Spleen (tissue), 11 donors: Measurements from ENCODE around the gene DHRSX. TPM values are rescaled to one million over a fixed set of nuclear protein-coding genes. Genes with fewer than 3 reads are reported as not detected.

Experiments used
- DNase-seq: peaks from one replicate; pipeline ENCODE4 v3.0.0-alpha.2; 2020
- H3K27ac ChIP-seq, 8 donors: fragments of 200-600 bp; sonication (generic) in 7 of 8; 1 replicate in 4 of 8; 2 replicates in 4 of 8; pipeline versions ENCODE4 v1.5.0 to v1.8.0; 2016 to 2021; ENCODE audit warnings: inconsistent platforms in 4 of 8, mild to moderate bottlenecking in 4 of 8, moderate library complexity in 1 of 8
- H3K27me3 ChIP-seq, 7 donors: fragments of 200-600 bp; sonication (generic) in 6 of 7; replicated peaks in 1 of 7; 1 replicate in 4 of 7; 2 replicates in 3 of 7; pipeline versions ENCODE4 v1.5.0 to v1.8.0; 2016 to 2021; ENCODE audit warnings: inconsistent platforms in 3 of 7, mild to moderate bottlenecking in 1 of 7
- H3K36me3 ChIP-seq, 6 donors: fragments of 200-600 bp; sonication (generic) in 5 of 6; 1 replicate in 4 of 6; 2 replicates in 2 of 6; pipeline versions ENCODE4 v1.5.0 to v1.8.0; 2016 to 2021; ENCODE audit warnings: inconsistent platforms in 2 of 6
- H3K4me1 ChIP-seq, 6 donors: fragments of 200-600 bp; sonication (generic) in 5 of 6; 1 replicate in 3 of 6; 2 replicates in 3 of 6; pipeline versions ENCODE4 v1.5.0 to v1.8.0; 2016 to 2021; ENCODE audit warnings: inconsistent platforms in 3 of 6
- H3K4me3 ChIP-seq, 8 donors: fragments of 200-600 bp; sonication (generic) in 7 of 8; 1 replicate in 4 of 8; 2 replicates in 4 of 8; pipeline versions ENCODE4 v1.5.0 to v1.8.0; 2016 to 2021; ENCODE audit warnings: inconsistent platforms in 4 of 8, mild to moderate bottlenecking in 4 of 8, moderate library complexity in 2 of 8
- H3K9me3 ChIP-seq, 8 donors: fragments of 200-600 bp; sonication (generic) in 7 of 8; 1 replicate in 4 of 8; 2 replicates in 4 of 8; pipeline versions ENCODE4 v1.5.0 to v1.8.0; 2016 to 2021; ENCODE audit warnings: inconsistent platforms in 4 of 8
- CTCF ChIP-seq, 11 experiments: fragments of 200-600 bp in 7 of 11; fragments of 450-650 bp in 4 of 11; sonication (generic) in 4 of 11; IDR thresholded peaks in 8 of 11; conservative IDR thresholded peaks in 3 of 11; 1 replicate in 7 of 11; 2 replicates in 4 of 11; pipeline versions ENCODE4 v1.4.0 to v1.8.0; 2016 to 2021; ENCODE audit warnings: antibody characterized with exemption in 11 of 11, inconsistent platforms in 4 of 11, mild to moderate bottlenecking in 1 of 11
- POLR2A ChIP-seq, 3 donors: fragments of 450-650 bp; IDR thresholded peaks; one replicate each; pipeline ENCODE4 v1.5.1; 2017; ENCODE audit warnings: antibody characterized with exemption in 3 of 3, mild to moderate bottlenecking in 1 of 3
- POLR2AphosphoS5 ChIP-seq, 3 donors: sonication (generic); formaldehyde crosslinking; IDR thresholded peaks; one replicate each; pipeline ENCODE4 v1.5.1; 2017; ENCODE audit warnings: antibody characterized with exemption in 3 of 3
- WGBS, 5 donors: extraction: QIAGEN DNeasy Blood & Tissue Kit in 3 of 5; methylation state at CpG; one replicate each; pipeline versions ENCODE4 v1.1.5 to v1.1.7; 2013 to 2018; 5-methylcytosine and 5-hydroxymethylcytosine counted together
- intact Hi-C: fragments of 100-400 bp; cut with DNase I; formaldehyde crosslinking; loops from one replicate; pipeline ENCODE4 v1.15.0; 2023; ENCODE audit warnings: low total_unique reads
- polyA plus RNA-seq, 3 donors: library from polyadenylated mRNA; stranded (reverse); fragments of 200-250 nt; gene quantifications; one replicate each; pipeline ENCODE4 v1.2.1, GENCODE V29; 2013
- total RNA-seq, 7 donors: library from RNA; depleted of rRNA in 3 of 7; stranded (reverse); fragments of >200 nt in 3 of 7; fragmentation: NEBNext Ultra II Directional in 4 of 7; extraction: Animal tissue kit (Norgen Biotek cat#: 25700) in 4 of 7; gene quantifications; one replicate each; pipeline versions ENCODE4 v1.1.0 to v1.2.1, GENCODE V29; 2016 to 2021
- donor health status: healthy with polysubstance abuse.
- donor health status: DM: no; HTN: no; CAD: no; lungs with moderate emphysema.
- donor health status: DM: no; HTN: no; CAD: no.
- donor health status: Bipolar disorder and iron deficiency.
- donor health status: healthy.
- donor health status: DM: no; HTN: no; CAD: no.
- donor health status: DM: yes; HTN: yes; CAD: no.

The DHRSX gene
- total and polyA plus RNA-seq, 10 donors, result 5.5 to 29.6 (median 23.2) TPM

GRCh38 chrX:2547736-2548135 is 47.0 kb upstream of the DHRSX start:
- TF ChIP-seq CTCF (IDR thresholded peaks at IDR 0.05 in 8 of 11, conservative IDR thresholded peaks at IDR 0.05 in 3 of 11) (no peak), POLR2A (IDR thresholded peaks at IDR 0.05) (no peak), POLR2AphosphoS5 (IDR thresholded peaks at IDR 0.05) (no peak)
- no peak for DNase-seq
- no peak overlapping the region for H3K4me3 ChIP-seq
- no peak overlapping the region for H3K27ac ChIP-seq
- WGBS, 5 donors, result 42 to 72% (median 61%) methylated on average over 4 of the region's 4 CpGs
- H3K27me3 ChIP-seq, result peaks cover 0 to 12% (median 0%) of the 10 kb centered on the region in 7 donors
- H3K9me3 ChIP-seq, result peaks cover 0 to 15% (median 0%) of the 10 kb centered on the region in 8 donors
- no peaks in the 10 kb centered on the region for H3K4me1 ChIP-seq
- intact Hi-C loops, result no loop called here
- no peaks in the 10 kb centered on the region for H3K36me3 ChIP-seq

DNA sequence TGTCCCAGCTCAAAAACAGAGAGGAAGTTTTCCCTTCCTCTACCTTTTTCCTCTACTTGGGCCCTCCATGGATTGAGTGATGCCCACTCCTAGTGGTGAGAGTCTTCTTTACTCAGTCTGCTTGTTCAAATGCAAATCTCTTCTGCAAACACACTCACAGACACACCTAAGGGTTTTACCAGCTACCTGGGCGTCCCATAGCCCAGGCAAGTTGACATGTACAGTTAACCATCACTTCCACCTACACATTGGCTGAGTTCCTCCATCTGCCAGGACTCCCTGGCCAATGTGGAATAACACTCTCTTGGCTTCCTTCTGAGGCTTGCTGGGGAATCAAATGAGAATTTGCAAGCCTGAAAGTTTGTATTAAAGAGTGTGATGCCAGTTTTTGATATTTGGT is 45.7 kb upstream of the DHRSX start:
- no peak for DNase-seq
- Histone ChIP-seq H3K27me3 (peaks cover 0 to 5% (median 0%) of the 10 kb centered on the region in 7 donors), H3K4me1 (no peaks in the 10 kb centered on the region), H3K27ac (no peak overlapping the region), H3K36me3 (no peaks in the 10 kb centered on the region), H3K4me3 (no peak overlapping the region), H3K9me3 (peaks cover 0 to 15% (median 0%) of the 10 kb centered on the region in 8 donors)
- WGBS, 5 donors, result 26 to 90% (median 82%) methylated on average over 1 of the region's 1 CpG
- intact Hi-C loops, result no loop called here
- no peak for TF ChIP-seq POLR2A (IDR thresholded peaks at IDR 0.05)
- TF ChIP-seq POLR2AphosphoS5 (IDR thresholded peaks at IDR 0.05), result no peak
- no peak for TF ChIP-seq CTCF (IDR thresholded peaks at IDR 0.05 in 8 of 11, conservative IDR thresholded peaks at IDR 0.05 in 3 of 11)

- Histone ChIP-seq H3K9me3 (peaks cover 0 to 15% (median 0%) of the 10 kb centered on the region in 8 donors), H3K4me1 (no peaks in the 10 kb centered on the region), H3K27me3 (peaks cover 0 to 3% (median 0%) of the 10 kb centered on the region in 7 donors), H3K4me3 (no peak overlapping the region), H3K36me3 (no peaks in the 10 kb centered on the region), H3K27ac (no peak overlapping the region)
- no peak for DNase-seq
- TF ChIP-seq CTCF (IDR thresholded peaks at IDR 0.05 in 8 of 11, conservative IDR thresholded peaks at IDR 0.05 in 3 of 11) (no peak), POLR2AphosphoS5 (IDR thresholded peaks at IDR 0.05) (no peak), POLR2A (IDR thresholded peaks at IDR 0.05) (no peak)
- intact Hi-C loops, result no loop called here
- 50 to 69% (median 58%) methylated on average over 1 of the region's 1 CpG for WGBS, 5 donors
Measured at GRCh38 chrX:2545144-2545543, 44.4 kb upstream of the DHRSX start.

DNA sequence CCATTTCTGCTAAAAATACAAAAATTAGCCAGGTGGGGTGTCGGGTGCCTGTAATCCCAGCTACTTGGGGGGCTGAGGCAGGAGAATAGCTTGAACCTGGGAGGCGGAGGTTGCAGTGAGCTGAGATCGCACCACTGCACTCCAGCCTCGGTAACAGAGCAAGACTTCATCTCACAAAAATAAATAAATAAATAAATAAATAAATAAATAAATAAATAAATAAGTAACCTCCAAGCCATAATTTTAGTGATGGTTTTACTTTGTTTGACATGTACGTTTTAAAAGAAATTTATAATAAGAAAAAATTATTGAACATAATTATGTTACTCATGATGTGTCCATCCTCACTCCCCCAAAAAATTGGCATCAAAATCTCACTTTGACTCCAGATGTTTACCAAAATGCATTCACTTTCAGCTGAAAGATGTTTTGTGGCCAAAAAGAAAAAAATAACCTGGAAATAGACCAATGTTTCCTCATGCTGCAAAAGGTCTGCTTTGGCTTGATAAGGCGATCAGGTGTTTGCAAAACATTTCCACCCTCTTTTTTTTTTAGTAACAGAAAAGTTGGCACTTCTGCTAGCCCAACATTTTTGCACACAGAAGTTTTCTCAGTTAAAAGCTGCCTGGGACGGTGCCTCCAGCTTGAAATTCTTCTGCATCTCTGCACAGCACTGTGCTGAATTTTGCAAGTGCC is 42.2 kb upstream of the DHRSX start:
- Histone ChIP-seq H3K36me3 (no peaks in the 10 kb centered on the region), H3K4me1 (no peaks in the 10 kb centered on the region), H3K27ac (no peak overlapping the region), H3K4me3 (no peak overlapping the region), H3K27me3 (no peaks in the 10 kb centered on the region), H3K9me3 (peaks cover 0 to 15% (median 0%) of the 10 kb centered on the region in 8 donors)
- TF ChIP-seq POLR2A (IDR thresholded peaks at IDR 0.05), result no peak
- no peak for TF ChIP-seq POLR2AphosphoS5 (IDR thresholded peaks at IDR 0.05)
- no peak for TF ChIP-seq CTCF (IDR thresholded peaks at IDR 0.05 in 8 of 11, conservative IDR thresholded peaks at IDR 0.05 in 3 of 11)
- DNase-seq, result no peak
- intact Hi-C loops, result no loop called here
- WGBS, 5 donors, result 61 to 70% (median 63%) methylated on average over 7 of the region's 7 CpGs
